GM13976 (cell line): ENCODE data around the gene B9D1.
A peak's percentile ranks its signal among the peaks of the same experiment; 100 is the strongest.

Source experiments
- DNase-seq: peaks from one replicate; pipeline ENCODE4 v3.0.0; 2012; ENCODE audit warnings: low spot score
- in situ Hi-C: fragments of 300-500 bp; cut with MboI; formaldehyde crosslinking; loops from one replicate; pipeline ENCODE4 v1.12.0; 2022; ENCODE audit warnings: low sequenced_read_pairs, mixed read lengths, inconsistent platforms; ENCODE audit not compliant: unreplicated experiment
- TF ChIP-seq, protein P1 (sequence below): IDR thresholded peaks from 2 replicates; pipeline ENCODE4 v1.5.1; 2012; ENCODE audit warnings: borderline replicate concordance, mild to moderate bottlenecking; ENCODE audit not compliant: insufficient read depth; ENCODE audit errors: extremely low read depth, missing control alignments, control extremely low read depth

The B9D1 gene

GRCh38 chr17:19362277-19363113 lies at the start of gene B9D1:
Gene B9D1 (minus strand): TSS chr17:19362723. CDS start chr17:19362569, 154 bp downstream.
- in situ Hi-C loops, result loop anchor here (10.0 kb wide), 2 partner anchors 92 to 402 kb away; no protein-coding TSS in a partner anchor
- DNase-seq, result peak; percentile 99
- TF ChIP-seq, protein P1, sequence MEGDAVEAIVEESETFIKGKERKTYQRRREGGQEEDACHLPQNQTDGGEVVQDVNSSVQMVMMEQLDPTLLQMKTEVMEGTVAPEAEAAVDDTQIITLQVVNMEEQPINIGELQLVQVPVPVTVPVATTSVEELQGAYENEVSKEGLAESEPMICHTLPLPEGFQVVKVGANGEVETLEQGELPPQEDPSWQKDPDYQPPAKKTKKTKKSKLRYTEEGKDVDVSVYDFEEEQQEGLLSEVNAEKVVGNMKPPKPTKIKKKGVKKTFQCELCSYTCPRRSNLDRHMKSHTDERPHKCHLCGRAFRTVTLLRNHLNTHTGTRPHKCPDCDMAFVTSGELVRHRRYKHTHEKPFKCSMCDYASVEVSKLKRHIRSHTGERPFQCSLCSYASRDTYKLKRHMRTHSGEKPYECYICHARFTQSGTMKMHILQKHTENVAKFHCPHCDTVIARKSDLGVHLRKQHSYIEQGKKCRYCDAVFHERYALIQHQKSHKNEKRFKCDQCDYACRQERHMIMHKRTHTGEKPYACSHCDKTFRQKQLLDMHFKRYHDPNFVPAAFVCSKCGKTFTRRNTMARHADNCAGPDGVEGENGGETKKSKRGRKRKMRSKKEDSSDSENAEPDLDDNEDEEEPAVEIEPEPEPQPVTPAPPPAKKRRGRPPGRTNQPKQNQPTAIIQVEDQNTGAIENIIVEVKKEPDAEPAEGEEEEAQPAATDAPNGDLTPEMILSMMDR, result peak; percentile 99

DNA sequence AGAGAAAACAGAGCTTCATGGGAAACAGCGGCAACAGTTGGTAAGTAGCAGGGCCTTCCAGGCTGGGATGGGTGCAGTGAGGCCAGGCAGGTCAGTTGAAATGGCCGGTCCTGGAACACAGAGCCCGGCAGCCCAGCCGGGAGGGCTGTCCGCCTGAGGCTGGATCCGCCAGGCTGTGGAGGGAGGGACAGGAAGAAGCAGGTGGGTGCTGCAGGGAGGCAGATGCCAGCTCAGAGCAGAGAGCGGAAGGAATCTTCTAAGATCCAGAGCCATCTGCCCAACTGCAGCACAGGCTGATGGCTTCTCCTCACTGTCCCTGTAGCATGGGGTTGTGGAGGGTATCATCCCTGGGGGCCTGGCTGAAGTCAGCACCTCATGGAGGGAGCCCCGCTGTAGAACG lies 49.1 kb upstream of the B9D1 start:
- TF ChIP-seq, protein P1, result no peak
- in situ Hi-C loops, result no loop called here
- no peak for DNase-seq

- TF ChIP-seq, protein P1, result no peak
- in situ Hi-C loops, result no loop called here
- DNase-seq, result no peak
Measured at GRCh38 chr17:19410875-19411620, 48.5 kb upstream of the B9D1 start, which contains the start of gene RNF112. Gene RNF112 (plus strand): TSS chr17:19411232. CDS start chr17:19411409, 177 bp downstream.

- no peak for DNase-seq
- in situ Hi-C loops, result no loop called here
- TF ChIP-seq, protein P1, result no peak
Measured at GRCh38 chr17:19410091-19410490, 47.6 kb upstream of the B9D1 start.

DNA sequence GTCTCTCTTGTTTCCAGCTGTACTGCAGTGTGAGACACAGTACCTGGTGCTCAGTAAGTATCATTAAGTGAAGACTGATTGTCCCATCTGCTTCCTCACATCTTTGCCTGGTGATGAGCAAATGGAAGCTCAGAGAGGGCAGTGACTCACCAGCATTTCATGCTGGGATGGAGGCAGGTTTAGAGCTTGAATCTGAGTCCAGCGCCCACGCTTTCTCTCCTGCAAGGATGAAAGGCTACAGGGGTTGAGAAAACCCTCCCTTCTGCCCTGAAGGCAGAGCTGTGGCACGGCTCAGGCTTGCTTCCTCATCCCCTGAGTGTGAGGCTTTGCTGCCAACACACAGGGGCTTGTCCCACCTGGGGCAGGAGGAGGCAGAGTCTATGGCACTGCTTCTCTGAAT lies 47.0 kb upstream of the B9D1 start:
- no peak for DNase-seq
- TF ChIP-seq, protein P1, result no peak

DNA sequence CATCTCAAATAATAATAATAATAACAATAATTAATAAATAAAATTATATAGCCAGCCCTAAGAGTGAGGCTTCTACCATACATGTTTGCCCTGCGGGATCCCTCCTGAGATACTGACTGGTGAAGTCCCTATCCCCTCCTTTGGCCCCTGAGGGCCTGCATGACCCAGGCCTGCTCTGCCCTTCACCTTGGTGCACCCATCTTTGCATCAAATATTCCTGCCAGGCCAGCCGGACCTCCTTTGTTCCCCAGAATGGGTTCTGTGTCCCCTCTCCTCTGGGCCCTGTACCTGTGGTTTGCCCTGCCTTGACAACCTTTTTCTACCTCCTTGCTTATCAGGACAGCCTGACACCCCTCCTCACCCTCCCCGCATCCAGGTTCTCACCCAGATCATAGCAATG lies 46.5 kb upstream of the B9D1 start:
- no peak for DNase-seq
- in situ Hi-C loops, result no loop called here
- TF ChIP-seq, protein P1, result no peak

More for the DNA sequence above, 47.0 kb upstream of the B9D1 start:
- in situ Hi-C loops, result no loop called here
